ENCODE results near the gene RRAS2.

- TF ChIP-seq E2F4 (IDR thresholded peaks at IDR 0.05; ENCODE audit: low read depth, low read length) (no peak), MAX (IDR thresholded peaks at IDR 0.05; ENCODE audit: low read depth, low read length) (no peak), ZZZ3 (IDR thresholded peaks at IDR 0.05; ENCODE audit: control insufficient read depth, insufficient read length, low read depth) (no peak), STAT1 (conservative IDR thresholded peaks at IDR 0.05) (no peak), MYC (IDR thresholded peaks at IDR 0.05; ENCODE audit: insufficient read depth, insufficient read length, insufficient replicate concordance, low read length, severe bottlenecking) (no peak)
Observed at GRCh38 chr11:14350215-14350614, 8.8 kb downstream of the RRAS2 start.
